Neural progenitor cell (in vitro differentiated cells): ENCODE measurements around the gene GTF2IRD1.

Source experiments
- EZH2 ChIP-seq: fragments of 200-600 bp; sonication (generic); IDR thresholded peaks from 2 replicates; pipeline ENCODE4 v1.6.1; 2017; ENCODE audit warnings: antibody characterized with exemption, mild to moderate bottlenecking, moderate library complexity
- TF ChIP-seq, protein P1 (sequence below): fragments of 200-600 bp; sonication (generic); IDR thresholded peaks from 2 replicates; pipeline ENCODE4 v1.5.1; 2017; ENCODE audit warnings: antibody characterized with exemption, mild to moderate bottlenecking

DNA sequence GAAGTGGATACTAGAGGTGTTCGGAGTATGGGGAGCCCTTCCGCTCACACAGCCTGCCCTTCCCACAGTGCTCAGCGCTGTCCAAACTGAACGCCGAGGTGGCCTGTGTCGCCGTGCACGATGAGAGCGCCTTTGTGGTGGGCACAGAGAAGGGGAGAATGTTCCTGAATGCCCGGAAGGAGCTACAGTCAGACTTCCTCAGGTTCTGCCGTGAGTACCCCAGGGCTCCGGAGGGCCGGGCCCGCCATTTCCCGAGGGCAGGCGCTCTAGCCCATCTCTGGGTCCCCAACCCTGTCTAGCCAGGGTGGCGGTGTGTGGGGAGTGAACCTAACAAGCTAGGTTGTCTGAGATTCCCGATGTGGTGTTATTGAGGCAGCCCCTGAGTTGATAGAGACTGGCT is 59.1 kb downstream of the GTF2IRD1 start:
- TF ChIP-seq, protein P1, sequence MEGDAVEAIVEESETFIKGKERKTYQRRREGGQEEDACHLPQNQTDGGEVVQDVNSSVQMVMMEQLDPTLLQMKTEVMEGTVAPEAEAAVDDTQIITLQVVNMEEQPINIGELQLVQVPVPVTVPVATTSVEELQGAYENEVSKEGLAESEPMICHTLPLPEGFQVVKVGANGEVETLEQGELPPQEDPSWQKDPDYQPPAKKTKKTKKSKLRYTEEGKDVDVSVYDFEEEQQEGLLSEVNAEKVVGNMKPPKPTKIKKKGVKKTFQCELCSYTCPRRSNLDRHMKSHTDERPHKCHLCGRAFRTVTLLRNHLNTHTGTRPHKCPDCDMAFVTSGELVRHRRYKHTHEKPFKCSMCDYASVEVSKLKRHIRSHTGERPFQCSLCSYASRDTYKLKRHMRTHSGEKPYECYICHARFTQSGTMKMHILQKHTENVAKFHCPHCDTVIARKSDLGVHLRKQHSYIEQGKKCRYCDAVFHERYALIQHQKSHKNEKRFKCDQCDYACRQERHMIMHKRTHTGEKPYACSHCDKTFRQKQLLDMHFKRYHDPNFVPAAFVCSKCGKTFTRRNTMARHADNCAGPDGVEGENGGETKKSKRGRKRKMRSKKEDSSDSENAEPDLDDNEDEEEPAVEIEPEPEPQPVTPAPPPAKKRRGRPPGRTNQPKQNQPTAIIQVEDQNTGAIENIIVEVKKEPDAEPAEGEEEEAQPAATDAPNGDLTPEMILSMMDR: no peak
- no peak for TF ChIP-seq EZH2
